Stomach (tissue), 4 donors: Measurements from ENCODE around the gene ZNF532.

Experiments used
- CTCF ChIP-seq, 7 experiments: fragments of 450-650 bp in 4 of 7; fragments of 200-600 bp in 3 of 7; sonication (generic) in 3 of 7; IDR thresholded peaks; one replicate each; pipeline ENCODE4 v1.5.1; 2016 to 2019; ENCODE audit warnings: antibody characterized with exemption in 7 of 7, control low read depth in 2 of 7, mild to moderate bottlenecking in 1 of 7
- POLR2AphosphoS5 ChIP-seq, 3 donors: sonication (generic); formaldehyde crosslinking; IDR thresholded peaks; one replicate each; pipeline ENCODE4 v1.6.1; 2016; ENCODE audit warnings: antibody characterized with exemption in 3 of 3

GRCh38 chr18:58853561-58853960 is 11.1 kb upstream of the ZNF532 start:
- TF ChIP-seq POLR2AphosphoS5 (IDR thresholded peaks at IDR 0.05) (no peak), CTCF (IDR thresholded peaks at IDR 0.05) (no peak)
